Mesenteric fat pad (tissue), 1 donor: ENCODE results near the gene PADI6. TPM values are rescaled to one million over a fixed set of nuclear protein-coding genes. Genes with fewer than 3 reads are reported as not detected.

ENCODE experiments used
- DNase-seq: peaks from one replicate; pipeline ENCODE4 v3.0.0-alpha.2; 2020; ENCODE audit warnings: low spot score
- total RNA-seq: library from RNA; stranded (reverse); fragmentation: NEBNext Ultra II Directional; extraction: Animal tissue kit (Norgen Biotek cat#: 25700); gene quantifications from one replicate; pipeline ENCODE4 v1.2.1, GENCODE V29; 2021
- donor health status: DM: yes; HTN: yes; CAD: no.

The PADI6 gene
- total RNA-seq, 1 donor from 2014 or later = not detected

GRCh38 chr1:17433261-17433660 lies 61.3 kb downstream of the PADI6 start:
- DNase-seq = no peak

DNA sequence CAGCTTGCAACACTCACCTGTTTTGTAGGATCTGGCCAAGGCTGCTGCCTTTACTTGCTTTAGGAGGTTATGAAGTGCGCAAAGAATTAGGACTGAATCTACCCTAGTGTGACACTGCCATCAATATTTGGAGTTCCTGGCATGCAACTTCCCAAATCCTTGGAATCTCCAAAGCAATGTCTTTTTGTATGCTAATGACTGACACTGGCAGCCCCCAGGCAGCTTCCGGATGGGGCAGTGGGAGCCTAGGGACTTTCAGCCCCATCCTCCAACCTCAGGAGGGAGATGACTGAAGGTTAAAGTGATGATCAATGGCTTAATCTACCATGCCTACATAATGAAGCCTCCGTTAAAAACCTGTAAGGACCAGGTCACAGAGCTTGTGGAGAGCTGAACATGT lies 62.0 kb downstream of the PADI6 start:
- no peak for DNase-seq

GRCh38 chr1:17434601-17435000 lies 62.6 kb downstream of the PADI6 start:
- no peak for DNase-seq

- no peak for DNase-seq
Observed at GRCh38 chr1:17436380-17437174, 64.6 kb downstream of the PADI6 start.

GRCh38 chr1:17437260-17437579 lies 65.2 kb downstream of the PADI6 start:
- no peak for DNase-seq

- DNase-seq = no peak
Observed at GRCh38 chr1:17437580-17438317, 65.8 kb downstream of the PADI6 start.

GRCh38 chr1:17438318-17439249 lies 66.6 kb downstream of the PADI6 start:
- no peak for DNase-seq

- no peak for DNase-seq
Observed at GRCh38 chr1:17439250-17440073, 67.5 kb downstream of the PADI6 start, which contains the start of gene RCC2. Gene RCC2, minus strand, starts transcription at chr1:17439677. Its CDS starts 1,163 bp downstream, at chr1:17438514.

DNA sequence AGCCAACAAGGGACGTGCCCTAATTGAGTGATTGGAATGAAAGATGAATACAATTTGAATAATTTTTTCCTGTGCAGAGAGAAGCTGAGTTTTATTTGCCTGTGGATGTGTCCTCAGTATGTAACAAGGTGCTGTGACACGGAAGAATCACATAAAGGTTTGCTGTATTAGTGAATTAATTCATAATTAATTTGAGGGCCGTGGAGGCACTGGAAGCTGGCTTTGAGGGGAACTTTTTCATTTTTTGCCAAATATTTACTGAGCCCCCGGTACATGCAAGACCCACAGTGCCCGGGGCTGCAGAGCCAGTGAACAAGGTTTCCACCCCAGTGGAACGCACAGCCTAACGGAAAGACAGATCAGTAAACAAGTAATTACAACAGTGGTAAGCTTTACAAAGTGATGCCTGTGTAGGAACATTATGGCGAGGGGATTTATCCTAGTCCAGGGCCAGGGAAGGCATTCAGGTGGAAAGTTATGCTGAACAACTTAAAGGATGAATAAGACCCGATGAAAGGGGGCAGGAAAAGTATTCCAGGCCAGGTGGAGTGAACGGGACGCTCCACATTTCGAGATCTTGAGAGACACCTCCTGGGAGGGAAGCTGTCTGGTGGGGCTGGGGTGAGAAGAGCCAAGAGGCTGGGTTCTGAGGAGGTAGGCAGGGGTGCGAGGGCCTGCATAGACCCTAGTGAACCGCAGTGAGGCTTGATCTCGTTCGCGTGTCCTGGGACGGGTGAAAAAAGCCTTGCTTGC lies 68.3 kb downstream of the PADI6 start:
- DNase-seq = no peak

DNA sequence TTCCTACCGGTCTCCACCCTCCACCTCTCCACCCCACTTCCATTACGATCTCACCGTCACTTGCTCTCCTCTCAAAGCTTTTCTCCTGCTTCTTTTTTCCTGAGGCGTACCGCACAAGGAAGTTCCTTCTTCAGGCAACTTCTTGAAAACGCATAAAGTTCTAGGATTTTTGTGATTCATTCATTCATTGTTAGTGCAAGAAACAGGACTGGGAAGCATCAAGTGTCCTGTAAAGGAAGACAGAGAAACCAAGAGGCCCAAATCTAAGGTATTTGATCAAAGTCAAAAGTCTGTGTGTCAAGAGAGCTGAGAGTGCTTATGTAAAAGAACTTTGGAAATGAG lies 68.8 kb downstream of the PADI6 start:
- no peak for DNase-seq

DNA sequence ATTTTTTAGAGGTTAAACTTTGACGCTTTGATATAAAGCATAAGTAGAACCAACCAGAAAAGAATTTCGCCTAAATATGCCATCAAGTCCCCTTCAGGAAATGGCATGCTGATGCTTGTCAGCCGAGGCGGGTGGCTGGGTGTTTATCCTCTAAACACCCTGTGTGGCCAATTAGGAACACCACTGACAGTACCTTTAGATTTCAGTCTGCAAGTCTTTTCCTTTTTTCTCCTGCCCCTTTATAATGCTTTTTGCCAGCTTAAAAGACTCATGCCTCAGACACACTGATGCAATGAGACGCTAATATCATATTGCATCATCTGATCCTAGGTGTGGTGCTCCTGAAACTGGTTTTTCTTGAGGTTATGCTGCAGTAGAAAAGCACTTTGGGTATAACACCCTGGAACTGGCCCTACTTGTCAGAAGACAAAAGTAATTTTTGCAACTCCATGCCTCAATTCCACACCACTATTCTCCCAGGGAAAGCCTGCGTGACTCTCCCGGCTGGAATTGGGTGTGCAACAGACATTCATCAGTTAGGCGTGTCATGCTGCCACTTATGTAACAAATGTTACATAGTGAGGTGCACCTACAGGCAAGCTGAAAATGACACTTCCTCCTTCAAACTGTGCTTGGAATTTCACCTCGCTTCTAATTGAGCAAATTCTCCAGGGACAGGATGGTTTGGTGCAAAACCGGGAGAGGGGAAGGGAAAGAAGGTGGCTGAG lies 69.4 kb downstream of the PADI6 start:
- no peak for DNase-seq

GRCh38 chr1:17441993-17442357 lies 70.0 kb downstream of the PADI6 start:
- DNase-seq = no peak

- no peak for DNase-seq
Observed at GRCh38 chr1:17442841-17443240, 70.8 kb downstream of the PADI6 start.

GRCh38 chr1:17447501-17447992 lies 75.6 kb downstream of the PADI6 start:
- DNase-seq = no peak

Other genes with a start within 250 kb of the PADI6 start
- not detected for gene PADI1, start 167.1 kb upstream of the PADI6 start, total RNA-seq
- gene PADI3, start 123.1 kb upstream of the PADI6 start, total RNA-seq = not detected
- gene PADI4, start 64.0 kb upstream of the PADI6 start, total RNA-seq = 7.0 TPM
- 41.3 TPM for gene RCC2, start 67.5 kb downstream of the PADI6 start, total RNA-seq
- gene ARHGEF10L, start 167.5 kb downstream of the PADI6 start, total RNA-seq = 37.0 TPM